GM11168 (cell line): Measurements from ENCODE around the gene PHACTR1.

Source experiments
- in situ Hi-C: fragments of 300-500 bp; cut with MboI; formaldehyde crosslinking; loops from one replicate; pipeline ENCODE4 v1.12.0; 2022; ENCODE audit warnings: low sequenced_read_pairs; ENCODE audit not compliant: unreplicated experiment

Gene PHACTR1

DNA sequence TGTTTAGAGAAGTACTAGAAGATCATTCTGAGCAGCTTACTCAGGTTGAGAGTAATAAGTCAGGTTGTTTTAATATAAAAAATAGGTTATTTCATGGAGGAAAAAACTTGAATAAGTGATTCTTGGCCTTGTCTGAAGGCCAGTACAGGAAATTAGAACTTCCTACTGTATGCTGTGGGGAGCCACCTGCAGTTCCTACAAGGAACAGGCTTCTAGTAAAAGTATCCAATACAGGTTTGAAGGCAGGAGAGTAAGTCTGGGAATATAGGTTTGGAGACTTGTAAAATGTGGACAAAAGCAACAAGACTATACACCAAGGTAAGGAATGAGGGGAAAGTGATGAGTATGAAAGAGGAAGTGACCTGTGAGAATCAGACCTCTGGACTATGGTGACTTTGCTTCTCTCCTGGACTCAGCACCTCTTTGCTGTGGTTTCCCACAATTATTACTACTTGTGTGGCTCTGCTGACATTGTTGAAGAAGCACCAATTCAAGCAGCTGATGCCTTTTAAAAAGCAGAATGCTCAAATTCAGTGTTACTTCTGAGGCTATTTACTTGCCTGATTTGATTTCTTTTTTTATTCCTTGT, 333.2 kb downstream of the PHACTR1 start:
- in situ Hi-C loops, result no loop called here

DNA sequence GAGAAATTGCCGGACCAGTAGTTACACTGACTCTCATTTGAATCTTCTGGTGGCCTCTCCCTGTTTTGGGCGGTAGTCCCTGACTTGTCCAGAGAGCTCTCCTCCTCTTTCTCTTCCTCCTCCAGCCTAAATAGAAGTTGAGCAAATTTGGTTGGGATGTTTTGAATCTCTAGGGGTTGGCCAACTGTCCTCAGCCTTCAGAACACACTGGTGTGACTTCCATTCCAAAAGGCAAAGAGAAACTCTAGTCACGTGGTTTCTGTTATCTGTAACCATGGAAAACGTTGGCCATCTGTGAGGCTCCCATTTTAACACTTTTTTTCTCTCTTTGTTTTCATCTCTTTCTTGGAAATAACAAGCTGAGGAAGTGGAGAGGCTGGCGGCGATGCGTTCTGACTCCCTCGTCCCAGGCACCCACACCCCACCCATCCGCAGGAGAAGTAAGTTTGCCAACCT, 336.5 kb downstream of the PHACTR1 start:
- in situ Hi-C loops, result no loop called here

DNA sequence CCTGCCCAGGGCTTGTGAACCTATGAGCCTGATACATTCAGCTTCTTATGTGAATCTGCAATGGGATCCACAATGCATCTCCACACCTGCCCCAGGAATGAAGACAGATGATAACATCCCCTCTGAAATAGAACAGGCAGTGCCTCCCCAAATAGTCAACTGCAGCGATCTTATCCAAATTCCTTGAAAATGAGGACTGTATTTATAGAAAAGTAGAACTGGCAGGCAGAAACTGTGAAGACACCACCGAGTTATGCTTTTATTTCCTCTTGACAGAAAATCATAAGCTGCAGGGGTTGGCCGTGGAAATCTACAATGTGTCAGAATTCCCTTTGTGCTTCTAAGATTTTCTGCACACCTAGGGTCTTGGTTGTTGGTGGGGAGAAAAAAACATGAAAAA, 341.5 kb downstream of the PHACTR1 start:
- in situ Hi-C loops, result no loop called here

GRCh38 chr6:13059026-13059425, 342.5 kb downstream of the PHACTR1 start:
- in situ Hi-C loops, result no loop called here

DNA sequence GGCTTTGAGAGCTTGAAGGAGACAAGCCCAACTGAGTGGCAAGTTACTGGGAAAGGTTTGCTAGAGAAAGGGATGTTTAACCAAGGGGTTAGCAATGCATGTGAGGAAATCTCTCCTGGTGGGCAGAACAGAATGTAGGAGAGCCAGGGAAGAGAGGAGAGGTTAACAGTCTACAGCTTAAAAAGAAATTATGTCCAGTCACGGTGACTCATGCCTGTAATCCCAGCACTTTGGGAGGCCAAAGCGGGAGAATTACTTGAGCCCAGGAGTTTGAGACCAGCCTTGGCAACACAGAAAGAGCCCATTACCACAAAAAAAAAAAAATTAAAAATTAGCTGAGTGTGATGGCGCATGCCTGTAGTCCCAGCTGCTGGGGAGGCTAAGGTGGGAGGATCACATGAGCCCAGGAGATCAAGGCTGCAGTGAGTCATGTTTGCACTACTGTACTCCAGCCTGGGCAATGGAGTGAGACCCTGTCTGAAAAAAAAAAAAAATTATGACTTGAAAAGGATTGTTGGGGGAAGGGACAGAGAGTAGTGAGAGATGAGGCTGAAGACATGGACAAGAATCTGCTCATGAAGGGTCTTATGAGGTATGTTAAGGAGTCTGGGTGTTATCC, 346.8 kb downstream of the PHACTR1 start:
- in situ Hi-C loops, result no loop called here

- in situ Hi-C loops, result no loop called here
Measured at GRCh38 chr6:13065581-13065980, 349.0 kb downstream of the PHACTR1 start.

DNA sequence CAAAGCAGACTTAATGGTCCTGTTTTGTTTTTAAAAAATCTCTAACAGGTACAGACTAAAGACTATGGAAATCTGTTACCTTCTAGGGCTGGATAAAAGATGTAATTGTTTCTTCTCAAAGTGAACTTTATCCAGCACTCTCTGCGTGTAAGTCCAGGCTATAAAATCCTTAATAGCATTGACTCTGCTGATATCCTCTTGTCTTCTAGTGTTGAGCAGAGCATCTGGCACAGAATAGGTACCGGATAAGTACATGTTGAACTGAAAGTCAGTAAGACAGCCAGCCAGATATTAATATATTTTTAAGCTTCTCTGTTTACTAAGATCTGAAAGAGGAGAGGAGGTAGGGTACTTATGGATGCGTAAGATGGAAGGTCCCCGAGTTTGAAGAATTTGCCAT, 349.5 kb downstream of the PHACTR1 start:
- in situ Hi-C loops, result no loop called here

- in situ Hi-C loops, result no loop called here
Measured at GRCh38 chr6:13066820-13067219, 350.3 kb downstream of the PHACTR1 start.

DNA sequence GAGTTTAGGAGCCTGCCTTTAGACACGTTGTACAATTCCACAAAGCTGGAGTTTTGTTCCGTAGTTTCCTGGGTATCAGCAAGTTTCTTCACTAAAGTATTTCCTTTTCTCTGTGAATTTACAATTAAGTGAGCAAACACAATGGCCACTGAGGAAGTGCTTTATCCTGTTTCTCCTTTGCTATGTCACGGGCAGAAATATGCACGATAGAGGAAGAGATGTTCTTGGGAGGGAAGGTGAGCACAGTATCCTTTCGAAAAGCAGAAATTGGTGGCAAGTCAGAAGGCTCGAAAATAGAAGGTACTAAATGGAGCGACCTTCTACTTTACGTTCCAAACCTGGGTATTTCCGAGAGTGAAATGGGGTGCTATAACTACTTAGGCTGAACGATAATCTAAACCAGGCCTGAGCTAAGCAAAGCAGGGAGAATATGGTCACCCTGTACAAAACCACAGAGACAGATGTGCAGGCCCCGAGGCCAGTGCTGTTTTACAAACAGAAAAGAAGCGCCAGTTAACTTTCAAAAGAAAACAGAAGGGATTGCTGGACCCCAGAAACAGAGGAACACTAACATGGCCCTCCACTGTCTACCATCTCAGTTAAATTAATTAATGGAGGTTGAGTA, 352.1 kb downstream of the PHACTR1 start:
- in situ Hi-C loops, result no loop called here

- in situ Hi-C loops, result no loop called here
Measured at GRCh38 chr6:13071550-13072345, 355.2 kb downstream of the PHACTR1 start.

GRCh38 chr6:13072686-13073347, 356.2 kb downstream of the PHACTR1 start:
- in situ Hi-C loops, result no loop called here

DNA sequence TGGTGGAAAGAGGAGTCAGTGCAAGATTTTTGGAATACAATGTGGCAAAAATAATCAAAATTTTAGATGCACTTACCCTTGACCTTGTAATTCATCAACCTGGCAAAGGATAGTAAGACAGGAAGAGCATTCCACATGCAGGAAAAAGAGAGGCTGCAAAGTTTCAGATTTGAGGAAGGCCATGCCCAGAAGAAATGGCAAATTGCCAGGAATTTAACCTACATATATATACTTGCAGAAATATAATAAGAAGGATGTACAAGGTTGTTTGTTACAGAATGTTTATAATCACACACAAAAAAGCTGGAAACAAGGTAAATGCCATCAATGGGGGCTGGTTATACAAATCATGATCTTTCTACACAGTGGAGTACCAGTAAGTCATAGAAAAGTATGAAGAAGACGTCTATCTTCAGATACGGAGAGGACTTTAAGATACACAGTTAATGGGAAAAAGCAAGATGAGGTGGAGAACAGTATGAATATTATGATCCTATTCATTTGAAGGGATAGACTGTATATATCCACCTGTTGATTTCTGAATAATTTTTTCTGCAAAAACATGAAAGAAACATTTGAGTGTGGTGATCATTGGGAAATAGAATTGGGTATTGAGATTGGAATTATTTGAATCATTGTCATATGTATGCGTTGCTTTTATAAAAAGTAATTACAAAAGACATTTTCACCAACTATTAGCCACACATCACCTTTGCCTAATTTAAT, 358.0 kb downstream of the PHACTR1 start:
- in situ Hi-C loops, result no loop called here

GRCh38 chr6:13075141-13075845, 358.7 kb downstream of the PHACTR1 start:
- in situ Hi-C loops, result no loop called here

DNA sequence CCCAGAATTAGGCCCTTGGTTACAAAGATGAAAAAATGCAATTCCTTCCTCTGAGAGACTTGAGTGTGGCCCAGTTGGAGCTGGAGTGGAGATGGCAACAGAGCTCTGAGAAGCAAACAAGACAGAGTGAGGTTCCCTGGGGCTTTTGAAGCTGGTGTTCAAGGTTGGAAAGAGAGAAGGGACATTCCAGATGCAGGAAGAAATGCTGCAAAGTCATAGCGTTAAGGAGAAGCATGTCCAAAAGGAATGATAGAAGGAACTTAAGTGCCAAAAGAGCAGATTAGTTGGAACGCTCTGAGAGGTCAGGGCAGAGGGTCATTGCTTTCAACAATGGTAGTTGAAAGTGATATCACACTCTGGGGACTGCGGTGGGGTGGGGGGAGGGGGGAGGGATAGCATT, 360.0 kb downstream of the PHACTR1 start:
- in situ Hi-C loops, result no loop called here

DNA sequence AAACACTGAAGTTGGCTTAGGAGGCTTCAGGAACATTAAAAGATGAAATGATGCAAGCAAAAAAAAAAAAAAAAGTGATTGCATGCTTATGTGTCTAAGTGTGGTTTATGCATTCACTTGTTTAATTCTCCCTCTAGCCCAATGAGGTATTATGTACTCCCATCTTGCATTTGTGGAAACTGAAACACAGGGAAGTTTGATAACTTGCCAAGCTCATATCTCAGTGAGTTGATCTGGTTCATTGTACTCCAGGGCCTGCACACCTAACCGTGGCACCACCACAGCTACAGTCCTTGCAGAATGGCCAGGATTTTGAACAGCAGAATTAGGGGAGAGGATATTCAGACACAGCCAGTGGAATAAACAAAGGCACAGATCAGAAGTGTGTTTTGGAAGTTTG, 360.6 kb downstream of the PHACTR1 start:
- in situ Hi-C loops, result no loop called here

DNA sequence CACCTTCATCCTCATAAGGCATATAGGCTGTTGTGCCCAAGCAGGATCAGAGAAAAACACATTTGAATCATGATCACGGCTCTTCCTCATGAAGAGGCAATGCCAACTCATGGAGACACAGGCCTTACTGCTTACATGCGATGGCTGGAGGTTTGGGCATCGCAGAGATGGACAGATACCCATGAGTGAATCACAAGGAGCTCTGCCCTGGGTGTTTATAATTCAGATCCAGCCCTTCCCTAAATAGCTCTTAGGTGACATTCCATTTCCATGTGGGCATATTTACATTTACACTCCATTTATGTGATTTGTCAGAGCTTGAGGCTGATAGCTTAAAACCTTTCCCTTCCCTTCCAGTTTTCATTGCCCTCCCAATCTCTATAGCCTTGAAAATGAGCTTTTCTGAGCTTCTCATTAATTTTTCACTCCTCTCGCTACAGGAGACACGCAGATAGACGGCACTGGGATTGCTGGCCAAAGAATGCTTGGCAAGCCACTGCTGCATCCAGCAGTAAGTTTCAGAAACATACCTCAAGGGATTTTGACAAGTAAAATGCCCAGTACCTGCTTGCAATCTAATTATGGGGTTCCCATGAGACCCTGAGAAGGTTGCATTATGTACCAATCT, 362.6 kb downstream of the PHACTR1 start:
- in situ Hi-C loops, result no loop called here

- in situ Hi-C loops, result no loop called here
Measured at GRCh38 chr6:13080462-13081188, 364.1 kb downstream of the PHACTR1 start.

GRCh38 chr6:13081189-13081563, 364.6 kb downstream of the PHACTR1 start:
- in situ Hi-C loops, result no loop called here
